AG09319 (cell line): Measurements from ENCODE around the gene NENF.
"Not testable (repeated sequence)": the region's sequence is repeated elsewhere in the genome, so short reads cannot be mapped to it uniquely, and the experiment has no call there.

Experiments used
- DNase-seq: peaks from one replicate; pipeline ENCODE4 v3.0.0-alpha.2; 2010; ENCODE audit warnings: low read depth; ENCODE audit errors: extremely low read depth
- TF ChIP-seq, protein P1 (sequence below): IDR thresholded peaks from 2 replicates; pipeline ENCODE4 v1.5.1; 2011; ENCODE audit warnings: low read depth, mild to moderate bottlenecking, inconsistent platforms, low read length, moderate library complexity

The NENF gene

GRCh38 chr1:212432661-212433576, at the start of gene NENF:
NENF (plus strand) TSS chr1:212432920; CDS start chr1:212432944, 24 bp downstream.
- peak; percentile 42 for DNase-seq
- TF ChIP-seq, protein P1, sequence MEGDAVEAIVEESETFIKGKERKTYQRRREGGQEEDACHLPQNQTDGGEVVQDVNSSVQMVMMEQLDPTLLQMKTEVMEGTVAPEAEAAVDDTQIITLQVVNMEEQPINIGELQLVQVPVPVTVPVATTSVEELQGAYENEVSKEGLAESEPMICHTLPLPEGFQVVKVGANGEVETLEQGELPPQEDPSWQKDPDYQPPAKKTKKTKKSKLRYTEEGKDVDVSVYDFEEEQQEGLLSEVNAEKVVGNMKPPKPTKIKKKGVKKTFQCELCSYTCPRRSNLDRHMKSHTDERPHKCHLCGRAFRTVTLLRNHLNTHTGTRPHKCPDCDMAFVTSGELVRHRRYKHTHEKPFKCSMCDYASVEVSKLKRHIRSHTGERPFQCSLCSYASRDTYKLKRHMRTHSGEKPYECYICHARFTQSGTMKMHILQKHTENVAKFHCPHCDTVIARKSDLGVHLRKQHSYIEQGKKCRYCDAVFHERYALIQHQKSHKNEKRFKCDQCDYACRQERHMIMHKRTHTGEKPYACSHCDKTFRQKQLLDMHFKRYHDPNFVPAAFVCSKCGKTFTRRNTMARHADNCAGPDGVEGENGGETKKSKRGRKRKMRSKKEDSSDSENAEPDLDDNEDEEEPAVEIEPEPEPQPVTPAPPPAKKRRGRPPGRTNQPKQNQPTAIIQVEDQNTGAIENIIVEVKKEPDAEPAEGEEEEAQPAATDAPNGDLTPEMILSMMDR, result no peak

DNA sequence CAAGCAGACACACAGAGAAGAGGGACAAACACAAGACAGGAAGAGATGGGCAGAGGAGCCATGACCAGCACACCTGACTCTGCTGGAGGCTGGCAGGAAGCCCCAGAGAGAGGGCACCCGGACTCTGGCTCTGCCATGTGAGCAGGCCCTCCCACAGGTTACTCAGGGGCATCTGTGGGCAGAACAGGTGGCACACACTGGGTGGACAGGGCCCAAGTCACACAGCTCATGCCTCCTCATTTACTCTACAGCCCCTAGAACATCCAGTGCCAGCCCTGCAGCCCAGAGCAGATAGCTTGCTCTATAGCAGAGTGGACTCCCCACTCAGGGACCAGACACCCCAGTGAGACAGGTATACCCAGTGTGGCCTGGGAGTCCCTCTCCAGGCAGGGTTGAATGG, 46.7 kb upstream of the NENF start:
- TF ChIP-seq, protein P1, result no peak
- DNase-seq, result no peak

DNA sequence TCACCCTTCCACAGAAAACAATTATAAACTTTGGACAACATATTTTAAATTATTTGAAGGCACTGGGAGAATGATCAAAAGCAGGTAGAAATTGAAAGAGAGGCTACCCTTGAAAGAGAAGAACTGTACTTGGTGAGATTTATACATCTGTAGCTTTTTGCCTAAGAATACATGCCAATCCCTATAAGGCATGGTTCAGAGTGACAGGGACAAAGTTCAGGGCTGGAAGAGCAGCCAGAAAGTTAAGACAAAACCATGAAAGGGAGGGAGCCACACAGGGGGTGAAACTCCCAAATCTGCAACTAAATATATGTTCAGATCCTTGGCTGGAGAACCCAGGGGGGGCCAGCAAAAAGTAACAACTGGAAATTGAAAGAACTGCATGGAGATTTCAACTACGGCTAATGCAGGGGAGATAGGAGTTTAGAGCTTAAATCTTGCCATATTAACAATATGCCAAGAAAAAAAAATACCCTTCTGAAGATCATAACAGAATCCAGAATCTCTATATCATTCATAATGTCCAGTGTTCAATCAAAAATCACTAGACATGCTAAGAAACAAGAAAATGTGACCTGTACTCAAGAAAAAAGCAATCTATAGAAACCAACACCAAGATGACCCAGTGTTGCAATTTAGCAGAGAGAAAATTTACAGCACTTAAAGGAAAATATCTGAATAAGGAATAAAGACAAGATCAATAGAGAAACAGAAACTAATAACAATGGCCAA, 43.6 kb upstream of the NENF start:
- DNase-seq, result no peak
- TF ChIP-seq, protein P1, result no peak

DNA sequence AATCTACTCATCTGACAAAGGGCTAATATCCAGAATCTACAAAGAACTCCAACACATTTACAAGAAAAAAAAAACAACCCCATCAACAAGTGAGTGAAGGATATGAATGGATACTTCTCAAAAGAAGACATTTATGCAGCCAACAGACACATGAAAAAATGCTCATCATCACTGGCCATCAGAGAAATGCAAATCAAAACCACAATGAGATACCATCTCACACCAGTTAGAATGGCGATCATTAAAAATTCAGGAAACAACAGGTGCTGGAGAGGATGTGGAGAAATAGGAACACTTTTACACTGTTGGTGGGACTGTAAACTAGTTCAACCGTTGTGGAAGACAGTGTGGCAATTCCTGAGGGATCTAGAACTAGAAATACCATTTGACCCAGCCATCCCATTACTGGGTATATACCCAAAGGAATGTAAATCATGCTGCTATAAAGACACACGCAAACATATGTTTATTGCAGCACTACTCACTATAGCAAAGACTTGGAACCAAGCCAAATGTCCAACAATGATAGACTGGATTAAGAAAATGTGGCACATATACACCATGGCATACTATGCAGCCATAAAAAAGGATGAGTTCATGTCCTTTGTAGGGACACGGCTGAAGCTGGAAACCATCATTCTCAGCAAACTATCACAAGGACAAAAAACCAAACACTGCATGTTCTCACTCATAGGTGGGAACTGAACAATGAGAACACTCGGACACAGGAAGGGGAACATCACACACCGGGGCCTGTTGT, 36.9 kb upstream of the NENF start:
- not testable (repeated sequence) for DNase-seq

DNA sequence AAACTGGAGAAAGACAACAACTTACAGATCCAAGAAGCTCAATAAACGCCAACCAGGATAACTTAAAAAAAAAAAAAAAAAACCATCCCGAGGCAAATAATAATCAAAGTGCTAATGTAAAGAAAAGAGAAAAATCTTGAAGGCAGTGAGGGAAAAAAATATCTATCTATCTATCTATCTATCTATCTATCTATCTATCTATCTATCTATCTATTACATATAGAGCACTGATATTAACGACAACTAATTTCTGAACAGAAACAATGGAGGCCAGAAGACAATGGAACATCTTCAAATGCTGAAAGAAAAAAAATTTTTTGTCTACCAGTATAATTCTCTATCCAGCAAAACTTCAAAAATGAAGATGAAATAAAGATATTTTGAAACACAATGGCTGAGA, 36.1 kb upstream of the NENF start:
- TF ChIP-seq, protein P1, result no peak
- DNase-seq, result no peak

GRCh38 chr1:212397171-212397570, 35.5 kb upstream of the NENF start:
- DNase-seq, result no peak

DNA sequence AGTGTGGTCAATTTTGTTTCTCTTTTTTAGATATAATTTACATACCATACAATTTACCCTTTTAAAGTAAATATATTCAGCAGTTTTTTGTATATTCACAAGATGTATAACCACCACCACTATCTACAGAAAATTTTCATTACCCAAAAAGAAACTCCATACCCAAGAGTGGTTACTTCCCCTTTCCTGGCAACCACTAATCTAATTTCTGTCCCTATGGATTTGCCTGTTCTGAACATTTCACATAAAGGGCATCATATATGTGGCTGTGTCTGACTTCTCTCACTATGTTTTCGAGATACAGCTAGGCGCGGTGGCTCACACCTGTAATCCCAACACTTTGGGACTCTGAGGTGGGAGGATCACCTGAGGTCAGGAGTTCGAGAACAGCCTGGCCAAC, 31.7 kb upstream of the NENF start:
- no peak for DNase-seq
- TF ChIP-seq, protein P1, result no peak

More at GRCh38 chr1:212397171-212397570, 35.5 kb upstream of the NENF start:
- TF ChIP-seq, protein P1, result no peak
